GM21619 (cell line): ENCODE results near the gene GPC4.

Experiments
- ATAC-seq: cut with Tn5 transposase; IDR thresholded peaks from one replicate; pipeline ENCODE4 v1.9.1; 2021; ENCODE audit not compliant: unreplicated experiment

GPC4 gene

DNA sequence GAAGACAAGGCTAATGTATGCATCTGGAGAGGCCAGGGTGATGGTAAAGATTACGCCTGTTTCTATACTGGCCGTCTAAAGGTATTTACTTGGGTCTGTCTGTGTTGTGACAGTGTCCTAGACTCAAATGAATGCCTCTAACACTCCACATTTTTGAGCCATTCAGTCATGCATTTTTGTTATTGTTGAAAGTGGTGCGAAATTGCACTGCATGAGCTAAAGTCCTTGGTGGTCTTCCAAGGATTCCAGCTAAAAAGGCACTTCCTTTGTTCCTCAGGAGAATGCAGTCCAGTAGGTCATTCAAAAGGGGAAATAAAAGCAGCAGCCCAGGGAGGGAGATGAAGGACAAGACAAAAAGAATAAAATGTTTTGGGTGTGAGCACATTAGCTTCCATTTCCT lies 3.0 kb downstream of the GPC4 start:
- no peak for ATAC-seq

DNA sequence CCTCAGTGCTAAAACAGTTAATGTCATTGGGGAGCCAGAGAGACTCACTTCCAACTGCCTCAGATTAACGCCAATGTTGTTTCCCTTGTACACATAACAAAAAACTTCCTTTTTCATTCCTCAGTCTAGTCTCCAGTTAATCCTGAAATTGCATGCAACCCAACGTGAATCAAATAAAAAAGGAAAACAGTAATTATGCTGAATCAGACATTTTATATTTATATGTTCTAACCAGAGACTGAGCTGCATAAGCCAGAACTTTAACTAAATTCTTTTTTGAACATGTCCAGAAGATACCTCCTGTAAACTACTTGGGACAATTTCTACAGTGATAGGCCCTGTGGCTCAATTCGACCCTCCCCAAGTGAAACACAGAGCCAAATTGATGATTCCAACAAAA lies 4.7 kb downstream of the GPC4 start:
- no peak for ATAC-seq

DNA sequence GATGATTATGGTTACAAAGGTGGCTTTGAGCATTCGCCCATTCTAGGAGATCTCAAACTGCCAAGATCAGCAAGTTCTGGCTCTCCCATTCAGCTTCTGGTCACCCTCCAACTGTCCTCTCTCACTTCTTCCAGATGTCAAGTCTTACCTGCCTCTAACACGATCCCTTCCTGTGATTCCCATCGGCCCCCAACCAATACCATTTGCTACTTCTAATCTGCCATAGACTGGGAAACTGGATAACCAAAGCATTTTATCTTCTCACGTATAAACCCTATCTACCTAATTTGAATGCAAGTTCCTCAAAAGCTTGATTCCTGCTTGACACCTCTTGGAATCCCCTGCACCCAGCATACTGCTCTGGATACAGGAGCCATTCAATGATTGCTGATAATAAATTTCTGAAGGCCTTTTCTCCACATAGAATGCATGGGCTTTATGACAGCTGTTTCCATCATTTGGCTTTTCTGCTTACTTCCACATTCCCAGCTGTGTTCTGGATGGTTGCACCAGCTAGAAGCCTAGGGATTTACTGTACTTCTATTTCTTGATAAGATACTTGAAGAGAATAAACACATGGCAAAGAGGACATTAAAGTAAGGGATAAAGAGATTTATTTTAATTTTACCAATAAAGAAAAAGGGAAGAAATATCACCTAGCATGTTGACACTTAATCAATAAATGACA lies 9.6 kb downstream of the GPC4 start:
- no peak for ATAC-seq

DNA sequence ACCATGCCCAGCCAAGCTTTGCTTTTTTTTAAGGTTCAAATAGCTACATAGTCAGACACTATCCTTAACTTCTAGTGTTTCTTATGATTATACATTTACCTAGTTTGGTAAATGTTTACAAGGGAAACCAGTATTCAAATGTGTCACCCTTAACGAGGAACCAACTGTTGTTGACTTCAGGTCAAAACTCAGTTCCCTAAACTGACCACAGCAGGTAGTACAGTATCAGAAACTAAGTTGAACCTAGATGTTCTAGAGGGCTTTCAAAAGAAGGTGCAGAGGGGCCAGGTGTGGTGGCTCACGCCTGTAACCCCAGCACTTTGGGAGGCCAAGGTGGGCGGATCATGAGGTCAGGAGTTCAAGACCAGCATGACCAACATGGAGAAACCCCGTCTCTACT lies 11.3 kb downstream of the GPC4 start:
- no peak for ATAC-seq

DNA sequence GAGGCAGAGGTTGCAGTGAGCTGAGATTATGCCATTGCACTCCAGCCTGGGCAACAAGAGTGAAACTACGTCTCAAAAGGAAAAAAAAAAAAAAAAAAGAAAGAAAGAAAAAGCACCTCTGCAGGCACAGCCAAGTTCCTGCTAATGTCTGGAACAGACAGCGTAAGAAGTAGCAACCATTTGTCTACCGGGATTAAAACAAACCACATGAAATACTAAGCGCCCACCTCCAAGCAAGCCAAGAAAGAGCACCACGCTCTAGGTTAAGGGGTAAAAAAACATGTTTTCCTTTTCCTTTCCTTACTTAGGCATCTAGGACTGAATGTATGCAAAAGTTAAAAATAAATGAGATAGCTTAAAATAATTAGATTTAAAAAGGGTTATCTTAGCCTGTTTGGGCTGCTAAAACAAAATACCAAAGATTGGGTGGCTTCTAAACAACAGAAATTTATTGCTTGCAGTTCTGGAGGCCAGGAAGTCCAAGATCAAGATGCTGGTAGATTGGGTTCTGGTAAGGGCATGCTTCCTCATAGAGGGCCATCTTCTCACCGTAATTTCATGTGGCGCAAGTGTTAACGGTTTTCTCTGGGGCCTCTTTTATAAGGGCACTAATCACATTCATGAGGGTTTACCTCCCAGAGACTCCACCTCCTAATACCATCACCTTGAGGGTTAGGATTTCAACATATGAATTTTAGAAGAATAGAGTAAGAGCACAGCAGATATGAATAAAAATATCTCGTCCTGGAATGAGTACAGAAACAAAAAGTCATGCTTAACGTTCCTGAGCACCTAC lies 12.3 kb downstream of the GPC4 start:
- no peak for ATAC-seq

DNA sequence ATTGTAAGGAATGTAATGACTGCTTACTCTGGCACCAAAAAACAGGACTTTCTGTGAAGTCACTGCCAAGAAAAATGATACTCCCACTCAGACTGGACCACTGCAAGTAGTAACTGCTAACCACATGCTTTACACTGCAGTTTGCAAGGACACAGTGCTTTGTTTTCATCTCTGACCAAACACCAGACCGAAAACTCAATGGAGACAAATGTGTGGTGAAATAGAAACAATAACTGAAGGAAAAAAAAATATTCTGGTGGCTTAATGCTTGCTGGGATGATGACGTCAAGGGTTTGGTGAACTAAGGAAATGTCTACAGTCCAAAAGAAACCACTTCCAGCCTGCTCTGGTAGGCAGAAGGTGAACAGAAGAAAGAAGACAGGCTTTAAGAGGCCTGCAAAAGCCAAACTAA lies 13.2 kb downstream of the GPC4 start:
- ATAC-seq = no peak

DNA sequence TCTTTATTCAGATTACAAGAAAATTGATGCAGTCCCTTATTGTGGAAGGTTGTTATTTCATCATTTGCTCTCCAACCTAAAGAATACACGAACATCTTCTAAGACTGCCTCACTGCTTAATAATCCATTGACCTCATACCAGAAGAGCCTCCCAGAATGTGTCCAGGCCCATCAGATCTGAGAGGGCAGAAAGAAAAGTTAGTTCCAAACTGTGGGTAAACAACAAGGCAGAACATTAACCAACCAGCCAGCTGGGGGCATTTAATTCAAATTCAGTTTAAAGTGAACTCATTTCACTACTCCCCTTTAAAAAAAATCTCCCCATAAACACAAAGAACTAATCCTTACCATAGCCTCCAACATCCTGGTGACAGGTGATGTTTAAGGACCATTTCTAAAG lies 13.8 kb downstream of the GPC4 start:
- no peak for ATAC-seq

DNA sequence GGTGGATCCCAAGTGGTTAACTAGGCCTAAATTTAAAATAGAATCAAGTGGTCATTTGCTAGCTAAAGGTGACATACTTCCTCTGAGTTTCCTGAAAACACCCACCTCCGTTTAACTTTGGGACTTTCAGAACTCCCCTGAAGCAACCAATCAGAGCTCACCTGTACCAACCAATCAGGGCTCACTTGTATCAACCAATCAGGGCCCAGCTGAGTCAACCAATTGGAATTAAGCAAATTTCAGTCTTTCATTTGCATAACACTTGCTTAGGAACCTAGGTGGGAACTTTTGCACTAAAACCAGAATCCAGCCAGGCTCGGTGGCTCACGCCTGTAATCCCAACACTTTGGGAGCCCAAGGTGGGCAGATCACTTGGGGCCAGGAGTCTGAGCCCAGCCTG lies 15.9 kb downstream of the GPC4 start:
- no peak for ATAC-seq

DNA sequence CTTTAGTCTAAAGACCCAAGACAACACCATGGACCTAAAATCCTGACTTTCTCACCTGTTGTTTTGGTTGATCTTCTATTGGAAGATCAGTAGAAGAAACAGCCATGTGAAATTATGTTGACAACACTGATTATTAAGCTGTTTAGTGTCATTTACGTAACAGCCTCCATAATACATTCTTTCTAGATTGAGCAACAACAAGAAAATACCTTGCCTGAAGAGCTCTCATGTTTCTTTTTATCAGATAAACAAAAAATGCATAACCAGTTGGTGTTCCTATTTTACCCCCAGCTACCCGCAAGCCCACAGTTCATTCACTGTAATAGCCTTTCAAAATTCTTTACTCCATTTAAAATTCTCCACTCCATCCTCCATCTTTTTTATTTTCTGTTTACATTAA lies 20.5 kb downstream of the GPC4 start:
- no peak for ATAC-seq

DNA sequence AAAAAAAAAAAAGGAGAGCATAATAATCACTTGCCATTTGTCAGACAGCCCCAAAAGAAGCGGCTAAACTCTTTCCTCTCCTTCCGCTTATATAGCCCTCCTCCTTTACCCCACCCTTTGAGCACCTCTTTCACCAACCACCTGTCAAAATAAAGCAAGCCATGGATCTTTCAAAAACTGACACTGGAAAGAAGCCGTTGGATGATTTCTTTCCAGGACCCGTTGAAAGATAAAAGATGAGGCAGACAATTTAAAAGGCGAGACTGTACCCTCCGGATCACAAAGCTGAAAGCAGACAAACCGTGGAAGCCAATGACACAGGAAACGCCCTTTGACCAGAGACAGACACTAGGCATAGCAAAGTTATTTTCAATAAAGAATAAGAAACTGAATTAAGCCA lies 22.6 kb downstream of the GPC4 start:
- no peak for ATAC-seq

DNA sequence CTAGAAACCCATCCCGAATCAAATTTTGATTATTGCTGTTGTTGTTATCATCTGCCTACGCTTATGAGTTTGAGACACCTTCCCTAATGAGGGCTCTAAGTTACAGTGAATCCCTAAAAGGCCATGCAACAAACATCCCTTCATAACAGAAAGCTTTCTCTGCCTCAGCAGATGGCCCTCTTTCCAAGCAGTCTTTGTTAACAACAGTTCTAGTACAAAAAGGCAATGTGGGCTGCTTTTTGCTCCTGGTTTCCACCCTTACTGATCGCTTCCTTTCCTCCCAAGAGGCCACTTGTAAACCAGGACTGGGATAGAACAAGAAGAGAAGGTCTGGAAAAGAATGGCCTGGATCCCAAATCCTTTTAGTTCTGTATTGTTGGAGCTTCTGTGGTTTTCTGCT lies 24.2 kb downstream of the GPC4 start:
- ATAC-seq = no peak

DNA sequence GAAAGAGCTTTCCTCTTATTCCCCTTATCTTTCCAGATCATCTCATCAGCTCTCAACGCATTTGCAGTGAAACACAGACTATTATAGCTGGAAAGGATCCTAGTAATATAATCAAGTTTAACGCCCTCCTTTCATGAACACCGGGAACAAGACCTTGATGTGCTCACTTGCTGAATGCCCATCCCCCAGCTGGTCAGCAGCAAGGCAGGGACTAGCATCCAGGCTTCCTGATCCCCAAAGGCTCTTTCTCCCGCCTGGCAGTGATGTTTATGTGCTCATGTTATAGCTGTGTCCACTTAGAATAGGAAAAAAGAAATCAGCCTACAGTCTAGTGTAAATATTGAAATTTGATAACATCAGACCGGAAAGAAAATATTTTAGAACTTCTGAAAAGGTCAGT lies 24.6 kb downstream of the GPC4 start:
- ATAC-seq = no peak

DNA sequence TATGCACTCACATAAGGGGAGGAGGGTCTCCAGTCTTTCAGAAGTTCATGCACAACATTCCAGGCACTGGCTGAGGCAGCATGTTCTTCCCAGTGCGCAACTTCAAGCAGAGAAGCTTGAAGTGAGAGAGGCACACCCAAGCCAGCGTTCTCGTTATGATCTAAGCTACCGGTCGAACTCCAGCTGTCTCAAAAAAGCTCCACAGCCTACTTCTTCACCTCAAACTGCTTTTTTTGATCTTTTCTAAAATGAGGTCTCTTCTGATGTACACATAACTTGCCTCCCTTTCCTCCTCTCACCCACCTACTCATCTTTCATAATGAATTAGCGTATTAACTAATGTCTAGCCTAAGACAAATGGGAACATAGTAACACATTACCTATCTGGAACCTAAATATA lies 25.3 kb downstream of the GPC4 start:
- no peak for ATAC-seq

DNA sequence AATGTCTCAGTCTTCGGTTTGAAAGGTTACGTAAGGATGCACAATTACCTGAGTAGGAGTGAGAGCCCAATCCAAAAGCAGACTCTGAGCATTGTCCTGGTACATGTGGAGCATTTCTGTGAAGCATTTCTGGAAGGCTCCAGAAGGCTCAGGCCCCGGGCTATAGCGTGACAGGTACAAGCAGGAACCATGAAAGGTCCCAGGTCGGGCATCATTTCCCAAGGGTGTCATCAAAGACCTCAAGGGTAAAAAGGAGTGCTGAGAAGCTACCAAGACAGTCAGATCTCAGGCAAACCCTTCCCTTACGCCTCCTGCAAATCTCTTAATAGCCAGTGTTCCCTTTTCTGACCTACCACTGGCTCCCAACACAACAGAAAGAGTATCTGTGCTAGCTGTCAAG lies 30.8 kb downstream of the GPC4 start:
- ATAC-seq = no peak

DNA sequence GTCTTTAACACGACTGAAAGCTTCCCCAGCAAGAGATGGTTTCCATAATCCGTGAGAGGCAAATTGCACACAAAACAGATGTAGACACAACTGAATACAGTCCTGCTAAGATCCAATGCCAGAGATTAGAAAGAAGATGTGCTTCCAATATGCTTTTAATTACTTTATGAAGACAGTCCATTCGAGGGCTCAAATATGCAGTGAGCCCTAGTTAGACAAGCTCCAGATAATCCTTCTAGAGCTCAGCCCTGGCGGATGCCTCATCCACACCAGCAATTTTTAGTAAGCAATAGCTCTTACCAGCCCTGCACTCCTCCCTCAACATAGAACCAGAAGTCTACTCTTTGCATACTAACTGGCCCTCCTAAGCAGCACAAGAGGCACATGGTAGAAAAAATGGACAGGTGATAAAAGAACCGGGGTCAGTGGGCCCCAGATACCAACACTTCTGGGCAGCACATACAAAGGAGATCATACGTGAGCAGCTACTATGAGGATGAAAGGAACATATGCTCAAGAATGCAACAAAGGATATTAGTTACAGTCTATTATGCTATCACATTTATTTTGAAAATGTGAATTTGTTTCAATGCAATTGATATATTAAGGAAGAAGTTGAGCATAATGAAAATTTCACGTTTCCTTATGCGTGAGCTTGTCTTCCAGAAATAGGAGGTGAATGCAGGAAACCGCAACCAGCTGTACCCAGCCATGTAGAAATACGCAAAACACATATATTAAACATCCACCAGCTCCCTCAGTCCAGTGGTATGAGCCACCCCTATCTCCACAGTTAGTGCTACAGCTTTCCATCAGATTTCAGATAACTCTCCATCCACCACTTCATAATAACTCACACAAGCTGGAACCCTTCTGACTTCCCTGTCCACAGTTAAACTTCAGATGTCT lies 34.3 kb downstream of the GPC4 start:
- no peak for ATAC-seq

DNA sequence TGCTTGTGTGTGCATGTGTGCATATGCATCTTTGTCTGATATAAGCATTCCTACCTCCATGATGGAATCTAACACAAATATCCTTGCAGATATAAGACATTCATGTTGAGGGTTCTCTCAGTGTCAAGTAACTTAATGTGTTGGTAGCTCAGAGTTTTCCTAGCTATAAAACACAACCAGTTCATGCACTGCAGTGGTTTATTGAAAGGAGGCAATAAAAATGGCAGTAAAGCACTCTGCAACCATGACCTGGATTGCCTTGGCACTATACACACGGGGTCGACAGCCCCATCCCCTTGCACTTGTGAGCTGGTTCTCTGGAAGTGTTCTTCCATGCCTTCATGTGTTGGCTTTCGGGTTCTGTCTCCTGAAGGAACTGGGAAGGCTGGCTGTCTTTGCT lies 38.9 kb downstream of the GPC4 start:
- no peak for ATAC-seq

DNA sequence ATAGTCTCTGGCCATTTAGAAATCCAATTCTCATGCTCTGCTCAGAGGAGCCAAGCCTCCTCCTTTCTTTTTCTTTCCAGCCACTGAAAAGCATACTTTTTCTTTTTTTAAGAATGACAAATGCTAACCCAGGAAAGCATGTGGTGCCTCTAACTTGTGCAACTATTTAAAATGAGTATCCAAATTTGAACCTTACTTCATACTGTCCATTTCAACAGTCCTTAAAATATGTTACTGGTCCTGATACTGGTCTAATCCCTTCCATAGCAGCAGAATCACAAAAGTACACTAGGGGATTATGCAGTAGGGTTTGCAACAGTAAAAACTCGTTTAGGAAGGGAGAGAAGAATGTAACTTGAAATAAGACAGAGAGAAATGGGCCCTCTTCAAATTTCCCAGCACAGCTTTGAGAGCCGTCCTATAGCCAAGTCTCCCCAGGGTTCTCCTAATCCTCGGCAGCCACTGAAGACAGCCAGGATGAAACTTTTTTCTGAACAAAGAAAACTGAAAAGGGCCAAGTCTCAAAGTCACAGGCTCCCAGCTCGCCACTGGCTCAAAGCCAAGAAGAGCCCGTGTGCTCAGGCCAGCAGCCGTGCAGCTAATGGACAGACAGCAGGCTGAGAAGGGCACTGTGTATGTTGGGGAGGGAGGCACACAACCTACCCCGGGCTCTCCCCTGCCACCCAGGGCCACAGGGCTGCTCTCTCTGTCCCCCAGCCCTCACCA lies 39.5 kb downstream of the GPC4 start:
- no peak for ATAC-seq

DNA sequence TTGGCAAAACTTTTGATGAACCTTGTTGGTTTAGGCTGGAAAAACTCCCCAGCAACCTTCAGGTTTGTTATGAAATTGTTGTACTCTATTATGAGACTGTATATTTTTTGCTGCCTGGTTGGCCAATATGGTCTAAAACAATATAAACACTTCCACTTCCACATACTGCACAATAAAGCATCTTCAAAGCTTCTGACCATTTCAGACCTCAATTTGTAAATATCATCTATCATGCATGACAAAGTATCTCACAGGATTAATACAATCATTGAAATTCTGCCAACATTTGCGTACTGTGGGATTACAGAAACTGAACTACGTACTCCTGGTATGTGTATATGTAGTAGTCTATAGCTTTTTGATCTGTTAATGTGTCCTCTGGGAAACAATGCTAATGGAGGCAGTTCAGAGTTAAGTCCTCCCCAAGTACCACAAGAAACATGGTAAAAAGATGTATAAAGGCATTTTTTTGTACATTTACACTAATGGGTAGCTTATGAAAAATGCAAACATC lies 40.4 kb downstream of the GPC4 start:
- ATAC-seq = no peak

DNA sequence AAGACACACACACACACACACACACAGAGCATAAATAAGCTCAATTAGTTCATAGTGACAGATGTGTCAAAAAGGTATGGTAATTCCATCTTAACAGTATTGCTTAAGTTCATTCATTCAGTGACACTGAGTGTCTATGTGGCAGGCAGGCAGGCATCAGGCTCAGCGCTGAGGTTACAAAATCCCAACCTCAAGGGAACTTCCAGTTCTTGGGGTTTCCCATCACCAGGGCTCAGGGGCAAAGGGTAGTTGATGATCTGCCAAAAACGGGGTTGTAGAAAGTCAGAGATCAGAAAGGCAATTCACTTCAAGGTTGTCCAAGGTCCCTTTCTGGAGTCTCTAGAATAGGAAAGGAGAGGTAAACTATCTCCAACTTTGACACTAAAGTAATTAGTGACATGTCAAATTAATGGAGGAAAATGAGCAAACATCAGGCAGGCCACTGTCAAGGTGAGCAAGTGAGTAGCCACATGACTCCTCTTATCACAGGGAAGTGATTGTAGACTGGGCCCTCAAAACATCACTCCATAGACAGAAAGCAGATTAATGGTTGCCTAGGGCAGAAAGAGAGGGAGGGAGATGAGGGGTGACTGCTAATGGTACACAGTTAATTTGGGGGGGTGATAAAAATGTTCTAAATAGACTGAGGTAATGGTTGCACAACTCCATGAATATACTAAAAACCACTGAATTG lies 41.8 kb downstream of the GPC4 start:
- ATAC-seq = no peak

DNA sequence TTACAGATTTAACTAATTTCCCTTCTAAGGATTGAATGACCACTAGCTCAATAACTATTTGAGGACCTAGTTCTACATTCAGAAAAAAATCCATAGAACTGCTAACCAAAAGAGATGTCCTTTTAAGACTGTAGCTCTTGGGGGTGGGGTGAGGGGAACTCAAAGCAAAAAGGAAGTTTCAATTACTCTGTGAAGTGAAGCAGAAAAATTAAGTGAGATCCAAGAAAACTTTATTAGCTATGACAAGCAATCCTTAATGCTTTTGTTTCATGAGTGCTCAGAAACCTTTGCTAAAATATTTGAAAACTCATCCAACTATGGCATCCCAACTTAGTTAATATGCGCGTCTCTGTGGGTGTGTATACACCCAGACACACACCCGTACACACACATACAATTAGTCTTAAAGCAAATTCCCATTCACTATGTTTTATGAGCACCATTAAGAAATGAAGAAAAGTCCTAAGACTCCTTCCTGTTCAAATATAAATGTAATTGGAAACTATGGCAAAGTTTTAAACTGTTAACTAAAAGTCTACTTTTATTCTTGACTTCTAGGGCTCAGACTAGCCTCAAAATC lies 44.5 kb downstream of the GPC4 start:
- no peak for ATAC-seq
